ENCODE results near the gene FAM241A.

The FAM241A gene

DNA sequence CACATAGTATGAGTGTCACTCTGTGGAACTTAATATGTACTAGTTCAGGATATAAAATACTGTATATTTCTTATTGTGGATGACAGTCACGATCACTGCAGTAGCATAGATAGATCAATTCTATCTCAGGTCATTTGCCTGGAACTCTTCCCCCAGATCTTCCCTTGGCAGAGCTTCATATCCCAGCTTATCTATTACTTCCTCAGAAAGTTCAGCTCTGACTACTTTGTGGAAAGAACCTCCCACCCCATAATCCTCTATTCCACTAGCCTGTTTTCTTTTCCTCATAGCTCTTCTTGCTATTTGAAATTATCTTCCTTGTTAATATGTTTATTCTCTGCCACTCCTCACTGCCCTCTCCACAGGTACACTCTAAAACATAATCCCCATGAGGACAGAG is 10.9 kb downstream of the FAM241A start:
- TF ChIP-seq TEAD4 (IDR thresholded peaks at IDR 0.05) = no peak
- no peak for TF ChIP-seq EGR1 (IDR thresholded peaks at IDR 0.05)
- TF ChIP-seq RAD21 (IDR thresholded peaks at IDR 0.05; ENCODE audit: low read depth) = no peak
- TF ChIP-seq, protein P1, sequence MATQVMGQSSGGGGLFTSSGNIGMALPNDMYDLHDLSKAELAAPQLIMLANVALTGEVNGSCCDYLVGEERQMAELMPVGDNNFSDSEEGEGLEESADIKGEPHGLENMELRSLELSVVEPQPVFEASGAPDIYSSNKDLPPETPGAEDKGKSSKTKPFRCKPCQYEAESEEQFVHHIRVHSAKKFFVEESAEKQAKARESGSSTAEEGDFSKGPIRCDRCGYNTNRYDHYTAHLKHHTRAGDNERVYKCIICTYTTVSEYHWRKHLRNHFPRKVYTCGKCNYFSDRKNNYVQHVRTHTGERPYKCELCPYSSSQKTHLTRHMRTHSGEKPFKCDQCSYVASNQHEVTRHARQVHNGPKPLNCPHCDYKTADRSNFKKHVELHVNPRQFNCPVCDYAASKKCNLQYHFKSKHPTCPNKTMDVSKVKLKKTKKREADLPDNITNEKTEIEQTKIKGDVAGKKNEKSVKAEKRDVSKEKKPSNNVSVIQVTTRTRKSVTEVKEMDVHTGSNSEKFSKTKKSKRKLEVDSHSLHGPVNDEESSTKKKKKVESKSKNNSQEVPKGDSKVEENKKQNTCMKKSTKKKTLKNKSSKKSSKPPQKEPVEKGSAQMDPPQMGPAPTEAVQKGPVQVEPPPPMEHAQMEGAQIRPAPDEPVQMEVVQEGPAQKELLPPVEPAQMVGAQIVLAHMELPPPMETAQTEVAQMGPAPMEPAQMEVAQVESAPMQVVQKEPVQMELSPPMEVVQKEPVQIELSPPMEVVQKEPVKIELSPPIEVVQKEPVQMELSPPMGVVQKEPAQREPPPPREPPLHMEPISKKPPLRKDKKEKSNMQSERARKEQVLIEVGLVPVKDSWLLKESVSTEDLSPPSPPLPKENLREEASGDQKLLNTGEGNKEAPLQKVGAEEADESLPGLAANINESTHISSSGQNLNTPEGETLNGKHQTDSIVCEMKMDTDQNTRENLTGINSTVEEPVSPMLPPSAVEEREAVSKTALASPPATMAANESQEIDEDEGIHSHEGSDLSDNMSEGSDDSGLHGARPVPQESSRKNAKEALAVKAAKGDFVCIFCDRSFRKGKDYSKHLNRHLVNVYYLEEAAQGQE (IDR thresholded peaks at IDR 0.05; ENCODE audit: low read depth) = no peak
- TF ChIP-seq EP300 (IDR thresholded peaks at IDR 0.05; ENCODE audit: borderline replicate concordance) = no peak
- no peak for TF ChIP-seq YY1 (IDR thresholded peaks at IDR 0.05; ENCODE audit: low read depth)
- no peak for TF ChIP-seq FOXM1 (IDR thresholded peaks at IDR 0.05; ENCODE audit: borderline replicate concordance, low read depth)
- TF ChIP-seq, protein P2, sequence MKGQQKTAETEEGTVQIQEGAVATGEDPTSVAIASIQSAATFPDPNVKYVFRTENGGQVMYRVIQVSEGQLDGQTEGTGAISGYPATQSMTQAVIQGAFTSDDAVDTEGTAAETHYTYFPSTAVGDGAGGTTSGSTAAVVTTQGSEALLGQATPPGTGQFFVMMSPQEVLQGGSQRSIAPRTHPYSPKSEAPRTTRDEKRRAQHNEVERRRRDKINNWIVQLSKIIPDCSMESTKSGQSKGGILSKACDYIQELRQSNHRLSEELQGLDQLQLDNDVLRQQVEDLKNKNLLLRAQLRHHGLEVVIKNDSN (IDR thresholded peaks at IDR 0.05) = no peak
- TF ChIP-seq ZBTB7A (IDR thresholded peaks at IDR 0.05; ENCODE audit: low read depth) = no peak
- TF ChIP-seq, protein P3, sequence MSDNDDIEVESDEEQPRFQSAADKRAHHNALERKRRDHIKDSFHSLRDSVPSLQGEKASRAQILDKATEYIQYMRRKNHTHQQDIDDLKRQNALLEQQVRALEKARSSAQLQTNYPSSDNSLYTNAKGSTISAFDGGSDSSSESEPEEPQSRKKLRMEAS (IDR thresholded peaks at IDR 0.05) = no peak
- TF ChIP-seq CEBPB (IDR thresholded peaks at IDR 0.05) = no peak
- TF ChIP-seq CREB1 (IDR thresholded peaks at IDR 0.05; ENCODE audit: low read depth) = no peak
- TF ChIP-seq TCF12 (IDR thresholded peaks at IDR 0.05; ENCODE audit: low read depth) = no peak
- TF ChIP-seq NFIC (IDR thresholded peaks at IDR 0.05) = no peak
- TF ChIP-seq TAF1 (IDR thresholded peaks at IDR 0.05; ENCODE audit: low read depth) = no peak

DNA sequence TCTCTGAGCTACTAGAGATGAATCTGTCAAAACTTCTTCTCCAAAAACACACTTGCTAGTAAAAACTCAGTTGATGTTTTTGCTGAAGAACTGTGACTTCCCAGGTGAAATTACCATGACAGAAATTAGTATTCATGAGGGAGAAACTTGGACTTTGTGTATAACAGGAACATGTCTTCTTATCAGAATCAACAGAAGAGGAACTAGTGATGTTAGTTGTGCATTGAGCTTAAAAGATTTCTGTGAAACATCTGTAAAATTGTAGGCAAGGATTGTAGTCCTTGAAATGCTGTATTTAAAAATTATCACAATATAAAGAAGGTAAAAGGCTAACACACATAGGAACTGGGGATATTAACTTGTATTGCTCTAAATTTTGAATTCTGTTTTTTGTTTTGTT is 11.3 kb downstream of the FAM241A start:
- TF ChIP-seq, protein P1 (IDR thresholded peaks at IDR 0.05; ENCODE audit: low read depth) = no peak
- TF ChIP-seq ZBTB7A (IDR thresholded peaks at IDR 0.05; ENCODE audit: low read depth) = no peak
- TF ChIP-seq NFIC (IDR thresholded peaks at IDR 0.05) = no peak
- TF ChIP-seq, protein P3 (IDR thresholded peaks at IDR 0.05) = no peak
- TF ChIP-seq RAD21 (IDR thresholded peaks at IDR 0.05; ENCODE audit: low read depth) = no peak
- TF ChIP-seq YY1 (IDR thresholded peaks at IDR 0.05; ENCODE audit: low read depth) = no peak
- no peak for TF ChIP-seq TAF1 (IDR thresholded peaks at IDR 0.05; ENCODE audit: low read depth)
- TF ChIP-seq EGR1 (IDR thresholded peaks at IDR 0.05) = no peak
- TF ChIP-seq TCF12 (IDR thresholded peaks at IDR 0.05; ENCODE audit: low read depth) = no peak
- TF ChIP-seq TEAD4 (IDR thresholded peaks at IDR 0.05) = no peak

DNA sequence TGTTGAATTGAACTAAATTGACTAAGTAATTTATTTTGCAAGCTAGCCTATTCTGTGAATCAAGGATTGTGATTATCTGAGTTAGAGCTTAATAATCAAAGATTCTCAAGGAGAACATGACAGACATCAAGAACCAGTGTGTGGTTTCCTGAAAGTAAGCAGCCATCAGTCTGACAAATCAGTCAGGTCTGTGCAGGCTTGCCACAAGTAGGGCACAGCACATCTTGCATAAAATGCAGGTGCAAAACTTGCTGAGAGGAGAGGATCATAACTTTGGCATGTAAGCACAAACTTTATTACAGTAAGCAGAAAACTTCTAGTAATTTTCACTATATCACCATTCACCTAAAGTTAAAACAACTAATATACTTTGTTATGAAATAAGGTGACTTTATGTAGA is 22.5 kb downstream of the FAM241A start:
- TF ChIP-seq RAD21 (IDR thresholded peaks at IDR 0.05; ENCODE audit: low read depth) (no peak), CEBPB (IDR thresholded peaks at IDR 0.05) (no peak), FOXM1 (IDR thresholded peaks at IDR 0.05; ENCODE audit: borderline replicate concordance, low read depth) (no peak), EGR1 (IDR thresholded peaks at IDR 0.05) (no peak)
- TF ChIP-seq, protein P3 (IDR thresholded peaks at IDR 0.05) = no peak

DNA sequence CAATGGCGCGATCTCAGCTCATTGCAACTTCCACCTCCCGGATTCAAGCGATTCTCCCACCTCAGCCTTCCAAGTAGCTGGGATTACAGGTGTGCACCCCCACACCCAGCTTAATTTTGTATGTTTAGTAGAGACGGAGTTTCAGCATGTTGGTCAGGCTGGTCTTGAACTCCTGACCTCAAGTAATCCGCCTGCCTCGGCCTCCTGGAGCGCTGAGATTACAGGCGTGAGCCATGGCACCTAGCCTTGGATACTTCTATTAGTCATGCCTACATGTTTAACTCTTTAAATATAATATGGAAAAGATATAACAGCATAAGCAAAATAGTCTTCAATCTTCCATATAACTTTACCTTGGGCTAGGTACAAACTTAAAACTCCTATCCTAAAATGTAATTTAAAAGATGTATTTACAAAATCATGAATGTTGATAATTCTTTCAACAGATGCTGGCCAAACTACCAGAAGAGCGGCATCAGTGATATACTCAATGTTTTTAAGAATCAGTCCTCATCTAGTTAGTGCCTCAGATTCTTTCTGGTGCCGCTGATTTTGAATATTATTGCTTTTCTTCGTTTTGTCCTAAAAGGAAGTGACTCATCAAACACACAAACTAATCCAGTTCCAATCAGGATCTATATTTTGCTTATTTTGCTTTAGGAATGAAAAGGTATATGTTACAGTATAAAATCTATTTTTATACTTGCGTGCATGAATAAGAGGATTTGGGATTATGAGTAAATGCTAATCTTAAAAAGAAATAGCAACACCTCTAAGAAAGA is 23.7 kb downstream of the FAM241A start:
- TF ChIP-seq YY1 (IDR thresholded peaks at IDR 0.05; ENCODE audit: low read depth) (no peak), TAF1 (IDR thresholded peaks at IDR 0.05; ENCODE audit: low read depth) (no peak), EGR1 (IDR thresholded peaks at IDR 0.05) (no peak), CEBPB (IDR thresholded peaks at IDR 0.05) (no peak), EP300 (IDR thresholded peaks at IDR 0.05; ENCODE audit: borderline replicate concordance) (no peak), CREB1 (IDR thresholded peaks at IDR 0.05; ENCODE audit: low read depth) (no peak), RAD21 (IDR thresholded peaks at IDR 0.05; ENCODE audit: low read depth) (no peak), NFIC (IDR thresholded peaks at IDR 0.05) (no peak), TCF12 (IDR thresholded peaks at IDR 0.05; ENCODE audit: low read depth) (no peak), FOXM1 (IDR thresholded peaks at IDR 0.05; ENCODE audit: borderline replicate concordance, low read depth) (no peak), ZBTB7A (IDR thresholded peaks at IDR 0.05; ENCODE audit: low read depth) (no peak), TEAD4 (IDR thresholded peaks at IDR 0.05) (no peak)
- TF ChIP-seq, protein P3 (IDR thresholded peaks at IDR 0.05) = no peak
- TF ChIP-seq, protein P1 (IDR thresholded peaks at IDR 0.05; ENCODE audit: low read depth) = no peak
- TF ChIP-seq, protein P2 (IDR thresholded peaks at IDR 0.05) = no peak

All from Ishikawa (cell line).